Fibroblast of the aortic adventitia (primary cell): ENCODE results near the gene KLHL29. TPM values are rescaled to one million over a fixed set of nuclear protein-coding genes. Genes with fewer than 3 reads are reported as not detected.

ENCODE experiments used
- DNase-seq: peaks from one replicate; pipeline ENCODE4 v3.0.0-alpha.2; 2010; ENCODE audit warnings: low read depth
- H3K4me3 ChIP-seq: 2 replicates; pipeline ENCODE4 v1.5.1; 2011; ENCODE audit warnings: low read depth, mild to moderate bottlenecking, control low read depth, low read length, moderate library complexity
- CTCF ChIP-seq: IDR thresholded peaks from 2 replicates; pipeline ENCODE4 v1.5.1; 2011; ENCODE audit warnings: mild to moderate bottlenecking, low read length, control low read depth, inconsistent platforms; ENCODE audit not compliant: insufficient read depth
- total RNA-seq: library from RNA; depleted of rRNA; stranded (reverse); fragments of >200 nt; gene quantifications from 2 replicates; pipeline ENCODE4 v1.2.3, GENCODE V29; 2012; ENCODE audit warnings: low replicate concordance

The KLHL29 gene
- total RNA-seq, 1 donor, result 4.7 TPM

GRCh38 chr2:23712756-23713151 is 327.8 kb downstream of the KLHL29 start:
- TF ChIP-seq CTCF, result no peak
- H3K4me3 ChIP-seq, result no peak overlapping the region
- DNase-seq, result no peak

- no peak overlapping the region for H3K4me3 ChIP-seq
- DNase-seq, result no peak
- TF ChIP-seq CTCF, result no peak
Measured at GRCh38 chr2:23713351-23713750, 328.4 kb downstream of the KLHL29 start.

- DNase-seq, result no peak
- TF ChIP-seq CTCF, result no peak
- H3K4me3 ChIP-seq, result no peak overlapping the region
Measured at GRCh38 chr2:23718931-23719700, 334.1 kb downstream of the KLHL29 start.

GRCh38 chr2:23719716-23720115 is 334.7 kb downstream of the KLHL29 start:
- no peak overlapping the region for H3K4me3 ChIP-seq
- no peak for DNase-seq
- TF ChIP-seq CTCF, result no peak

- DNase-seq, result no peak
- TF ChIP-seq CTCF, result no peak
- H3K4me3 ChIP-seq, result no peak overlapping the region
Measured at GRCh38 chr2:23720705-23721453, 335.9 kb downstream of the KLHL29 start.

GRCh38 chr2:23721454-23721826 is 336.5 kb downstream of the KLHL29 start:
- no peak for DNase-seq
- no peak for TF ChIP-seq CTCF
- H3K4me3 ChIP-seq, result no peak overlapping the region
